ENCODE results near the gene LRRC9.

- no peak for TF ChIP-seq CTCF (IDR thresholded peaks at IDR 0.05 in 4 of 5, conservative IDR thresholded peaks at IDR 0.05 in 1 of 5)
- TF ChIP-seq POLR2A (IDR thresholded peaks at IDR 0.05) = no peak
Measured at GRCh38 chr14:59920378-59920683, 387 bp downstream of the LRRC9 start.

Measured in gastrocnemius medialis (tissue), 4 donors.